ENCODE data around the gene NRTN. TPM values are rescaled to one million over a fixed set of nuclear protein-coding genes. Genes with fewer than 3 reads are reported as not detected.
A peak's percentile ranks its signal among the peaks of the same experiment; 100 is the strongest.

The NRTN gene
- total RNA-seq, 2 experiments from 2014 or later: 0.49 to 3.2 TPM

GRCh38 chr19:5803752-5804515 is 933 bp upstream of the NRTN start:
- ChIA-PET CTCF (ENCODE audit: unreplicated experiment) (interaction anchor here (0.6 to 1.5 kb wide), 10 partner anchors 21 to 219 kb away, joined by 3 to 12 read pairs (median 4); partner anchors contain the start of genes NDUFA11 and VMAC), POLR2A (interaction anchor here (0.6 to 1.0 kb wide), 4 partner anchors 16 to 1652 kb away, joined by 3 to 5 read pairs (median 4); no protein-coding TSS in a partner anchor)
- intact Hi-C loops (cut with micrococcal nuclease; ENCODE audit: unreplicated experiment): loop anchor here (1.0 kb wide), 3 partner anchors 22 to 218 kb away; no protein-coding TSS in a partner anchor
- TF ChIP-seq EZH2phosphoT487 (IDR thresholded peaks at IDR 0.05; ENCODE audit: borderline replicate concordance, low read depth, low read length) (no peak), CTCF (conservative IDR thresholded peaks at IDR 0.05; ENCODE audit: low read length) (peak; percentile 100)
- H3K9me3 ChIP-seq (ENCODE audit: low read length): no peaks in the 10 kb centered on the region
- H3K4me3 ChIP-seq (ENCODE audit: low read depth, low read length, poor library complexity, severe bottlenecking): peak overlapping the region; percentile 55
- H3K27ac ChIP-seq (ENCODE audit: low read depth, low read length, poor library complexity, severe bottlenecking): no peak overlapping the region
- H4K20me1 ChIP-seq (ENCODE audit: insufficient read depth, low read length): no peaks in the 10 kb centered on the region
- H3K9me2 ChIP-seq (ENCODE audit: insufficient read depth, low read length): no peaks in the 10 kb centered on the region
- H3K4me2 ChIP-seq (ENCODE audit: low read length): peak overlapping the region; percentile 87
- peak overlapping the region; percentile 93 for H2AFZ ChIP-seq (ENCODE audit: low read length)
- no peaks in the 10 kb centered on the region for H3K79me2 ChIP-seq (ENCODE audit: insufficient read depth, low read depth, low read length)
- no peaks in the 10 kb centered on the region for H3K36me3 ChIP-seq (ENCODE audit: insufficient read depth, low read length)
- BruUV-seq (replicated peaks): no TSS peak
- H3K4me1 ChIP-seq (ENCODE audit: insufficient read depth, low read length, poor library complexity, severe bottlenecking): peaks cover 17% of the 10 kb centered on the region
- peak; percentile 93 for DNase-seq (ENCODE audit: low spot score)

GRCh38 chr19:5805462-5806132 is 730 bp downstream of the NRTN start:
- no peaks in the 10 kb centered on the region for H3K36me3 ChIP-seq (ENCODE audit: insufficient read depth, low read length)
- peak overlapping the region; percentile 49 for H3K4me2 ChIP-seq (ENCODE audit: low read length)
- no peaks in the 10 kb centered on the region for H3K9me3 ChIP-seq (ENCODE audit: low read length)
- no TSS peak for BruUV-seq (replicated peaks)
- no peak overlapping the region for H2AFZ ChIP-seq (ENCODE audit: low read length)
- CTCF ChIA-PET (ENCODE audit: unreplicated experiment): no interaction called here
- no peaks in the 10 kb centered on the region for H3K79me2 ChIP-seq (ENCODE audit: insufficient read depth, low read depth, low read length)
- peak overlapping the region; percentile 42 for H3K4me3 ChIP-seq (ENCODE audit: low read depth, low read length, poor library complexity, severe bottlenecking)
- no peak overlapping the region for H3K27ac ChIP-seq (ENCODE audit: low read depth, low read length, poor library complexity, severe bottlenecking)
- H3K9me2 ChIP-seq (ENCODE audit: insufficient read depth, low read length): no peaks in the 10 kb centered on the region
- H3K4me1 ChIP-seq (ENCODE audit: insufficient read depth, low read length, poor library complexity, severe bottlenecking): peaks cover 17% of the 10 kb centered on the region
- H4K20me1 ChIP-seq (ENCODE audit: insufficient read depth, low read length): no peaks in the 10 kb centered on the region
- intact Hi-C loops (cut with micrococcal nuclease; ENCODE audit: unreplicated experiment): no loop called here
- TF ChIP-seq EZH2phosphoT487 (IDR thresholded peaks at IDR 0.05; ENCODE audit: borderline replicate concordance, low read depth, low read length) (no peak), CTCF (conservative IDR thresholded peaks at IDR 0.05; ENCODE audit: low read length) (peak; percentile 86)
- peak; percentile 80 for DNase-seq (ENCODE audit: low spot score)
- POLR2A ChIA-PET: no interaction called here
